KOPT-K1 (cell line): ENCODE measurements around the gene NPLOC4.
"Not testable (repeated sequence)": the region's sequence is repeated elsewhere in the genome, so short reads cannot be mapped to it uniquely, and the experiment has no call there.

Experiments used
- H3K27ac ChIP-seq: fragments of 200-600 bp; sonication (generic); 2 replicates; pipeline ENCODE4 v1.5.1; 2016; ENCODE audit warnings: antibody characterized with exemption, mild to moderate bottlenecking, low read depth, low read length; ENCODE audit not compliant: poor library complexity, severe bottlenecking
- H3K36me3 ChIP-seq: fragments of 200-600 bp; sonication (generic); 2 replicates; pipeline ENCODE4 v1.5.1; 2017; ENCODE audit warnings: antibody characterized with exemption, mild to moderate bottlenecking, low read length, moderate library complexity; ENCODE audit not compliant: insufficient read depth
- H3K9me3 ChIP-seq: fragments of 200-600 bp; sonication (generic); 2 replicates; pipeline ENCODE4 v1.5.1; 2017; ENCODE audit warnings: antibody characterized with exemption, low read length, mild to moderate bottlenecking; ENCODE audit not compliant: insufficient read depth, poor library complexity, severe bottlenecking

Gene NPLOC4

GRCh38 chr17:81591971-81592370, 44.9 kb downstream of the NPLOC4 start:
- peaks cover 96% of the 10 kb centered on the region for H3K36me3 ChIP-seq
- no peak overlapping the region for H3K27ac ChIP-seq
- H3K9me3 ChIP-seq: no peaks in the 10 kb centered on the region

- no peak overlapping the region for H3K27ac ChIP-seq
- peaks cover 96% of the 10 kb centered on the region for H3K36me3 ChIP-seq
- H3K9me3 ChIP-seq: no peaks in the 10 kb centered on the region
Observed at GRCh38 chr17:81590121-81590520, 46.8 kb downstream of the NPLOC4 start.

- H3K36me3 ChIP-seq: peaks cover 96% of the 10 kb centered on the region
- H3K27ac ChIP-seq: no peak overlapping the region
- no peaks in the 10 kb centered on the region for H3K9me3 ChIP-seq
Observed at GRCh38 chr17:81589612-81590011, 47.3 kb downstream of the NPLOC4 start.

- Histone ChIP-seq H3K27ac (no peak overlapping the region), H3K36me3 (peaks cover 97% of the 10 kb centered on the region)
Observed at GRCh38 chr17:81586096-81586495, 50.8 kb downstream of the NPLOC4 start.

GRCh38 chr17:81584771-81585170, 52.1 kb downstream of the NPLOC4 start:
- H3K27ac ChIP-seq, H3K9me3 ChIP-seq: not testable (repeated sequence)
- H3K36me3 ChIP-seq: peaks cover 96% of the 10 kb centered on the region

More at GRCh38 chr17:81586096-81586495, 50.8 kb downstream of the NPLOC4 start:
- H3K9me3 ChIP-seq: no peaks in the 10 kb centered on the region

DNA sequence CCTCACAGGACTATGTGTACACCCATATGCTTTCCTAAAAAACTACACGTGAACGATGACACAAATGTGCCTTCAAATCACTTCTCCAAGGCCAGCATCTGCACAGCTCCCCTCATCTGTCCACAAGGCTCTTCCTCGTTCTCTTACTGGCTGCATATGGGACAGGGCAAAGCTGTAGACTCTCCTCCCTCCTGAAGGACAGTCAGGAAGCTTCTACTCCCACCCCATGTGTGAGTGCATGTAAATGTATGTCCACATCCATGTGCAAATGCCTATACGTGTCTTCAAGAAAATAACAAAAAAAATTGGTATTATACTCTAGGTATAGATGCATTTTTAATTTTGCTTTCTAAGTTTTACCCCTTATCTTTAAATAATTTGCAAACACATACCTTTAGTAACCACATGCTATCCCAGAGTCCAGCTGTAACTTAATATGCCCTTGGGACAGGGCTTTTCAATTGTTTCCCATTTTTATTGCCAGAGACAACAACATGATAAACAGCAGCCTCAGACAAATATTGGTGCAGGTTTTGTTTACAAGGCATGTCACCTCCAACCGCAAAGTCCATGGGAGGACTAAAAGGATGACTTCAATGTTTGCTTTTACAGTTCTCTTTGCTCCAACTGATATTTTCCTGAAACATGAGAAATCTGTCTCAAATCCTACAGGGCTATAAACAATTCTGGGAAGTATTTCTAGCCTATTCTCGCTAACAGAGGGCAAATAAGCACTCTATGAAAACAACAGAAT, 53.1 kb downstream of the NPLOC4 start:
- Histone ChIP-seq H3K36me3 (peaks cover 96% of the 10 kb centered on the region), H3K27ac (no peak overlapping the region), H3K9me3 (no peaks in the 10 kb centered on the region)

GRCh38 chr17:81582749-81583148, 54.2 kb downstream of the NPLOC4 start:
- Histone ChIP-seq H3K27ac (no peak overlapping the region), H3K36me3 (peaks cover 96% of the 10 kb centered on the region), H3K9me3 (no peaks in the 10 kb centered on the region)

- Histone ChIP-seq H3K27ac (no peak overlapping the region), H3K9me3 (no peaks in the 10 kb centered on the region), H3K36me3 (peaks cover 98% of the 10 kb centered on the region)
Observed at GRCh38 chr17:81582341-81582740, 54.6 kb downstream of the NPLOC4 start.

DNA sequence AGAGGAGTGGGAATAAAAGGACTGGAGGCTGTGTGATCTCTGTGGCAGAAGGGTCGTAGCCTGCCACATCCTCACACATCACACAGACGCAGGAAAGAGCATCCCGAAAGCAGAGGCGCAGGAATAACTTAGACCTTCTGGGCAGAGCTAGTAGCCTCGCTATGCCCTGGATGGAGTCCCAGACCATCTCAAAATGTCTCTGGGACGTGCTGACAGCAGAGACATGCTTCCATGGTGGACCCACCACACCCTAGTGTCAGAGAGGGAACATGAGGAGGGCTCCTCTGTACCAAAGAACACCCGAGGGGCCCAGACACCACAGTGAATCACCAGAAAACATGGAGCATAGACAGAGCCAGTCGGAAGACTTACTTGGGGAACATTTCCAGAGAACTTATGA, 55.2 kb downstream of the NPLOC4 start:
- peaks cover 98% of the 10 kb centered on the region for H3K36me3 ChIP-seq

GRCh38 chr17:81580481-81580880, 56.4 kb downstream of the NPLOC4 start:
- no peak overlapping the region for H3K27ac ChIP-seq
- peaks cover 98% of the 10 kb centered on the region for H3K36me3 ChIP-seq
- no peaks in the 10 kb centered on the region for H3K9me3 ChIP-seq

More for the DNA sequence above, 55.2 kb downstream of the NPLOC4 start:
- Histone ChIP-seq H3K27ac (no peak overlapping the region), H3K9me3 (no peaks in the 10 kb centered on the region)

DNA sequence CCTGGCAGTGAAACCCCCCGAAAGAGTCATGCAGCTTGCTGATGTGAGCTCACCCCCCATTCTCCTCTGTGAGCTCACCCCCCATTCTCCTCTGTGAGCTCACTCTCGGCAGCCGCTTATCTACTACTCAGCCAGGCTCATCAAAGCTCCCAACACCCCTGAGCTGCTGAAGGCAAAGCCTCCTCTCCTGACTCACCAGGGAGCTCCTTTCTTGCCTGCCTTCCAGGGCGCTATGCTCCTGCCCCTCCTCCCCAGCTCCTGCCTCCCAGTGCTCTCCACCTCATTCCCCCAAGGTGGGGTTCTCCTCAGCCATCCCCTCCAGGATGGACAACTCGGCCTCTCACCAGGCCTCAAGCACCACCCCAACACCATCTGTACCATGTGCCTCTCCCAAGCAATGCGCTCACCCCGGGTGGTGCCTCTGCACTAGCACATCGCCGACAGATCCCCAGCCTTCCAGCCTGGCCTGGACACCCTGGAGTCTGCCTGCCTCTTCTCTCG, 57.0 kb downstream of the NPLOC4 start:
- Histone ChIP-seq H3K36me3 (peaks cover 97% of the 10 kb centered on the region), H3K27ac (no peak overlapping the region)

DNA sequence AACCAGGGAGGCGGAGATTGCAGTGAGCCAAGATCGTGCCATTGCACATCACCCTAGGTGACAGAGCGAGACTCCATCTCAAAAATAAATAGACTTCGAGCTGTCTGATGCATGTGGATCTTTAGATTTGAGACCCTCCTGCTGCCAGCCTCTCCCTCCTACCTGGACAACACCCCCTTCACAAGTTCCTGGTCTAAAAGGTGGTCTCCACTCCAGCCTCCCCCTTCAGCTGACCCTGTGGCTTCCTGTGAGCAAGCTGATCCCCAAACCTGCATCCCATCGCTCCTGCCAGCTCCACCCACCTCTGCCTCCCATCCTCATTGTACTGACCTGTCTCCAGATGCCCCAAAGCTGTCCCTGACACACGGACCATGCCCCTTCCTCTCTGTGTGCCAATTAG, 57.6 kb downstream of the NPLOC4 start:
- Histone ChIP-seq H3K9me3 (no peaks in the 10 kb centered on the region), H3K27ac (no peak overlapping the region), H3K36me3 (peaks cover 97% of the 10 kb centered on the region)

More for the DNA sequence above, 57.0 kb downstream of the NPLOC4 start:
- H3K9me3 ChIP-seq: no peaks in the 10 kb centered on the region

DNA sequence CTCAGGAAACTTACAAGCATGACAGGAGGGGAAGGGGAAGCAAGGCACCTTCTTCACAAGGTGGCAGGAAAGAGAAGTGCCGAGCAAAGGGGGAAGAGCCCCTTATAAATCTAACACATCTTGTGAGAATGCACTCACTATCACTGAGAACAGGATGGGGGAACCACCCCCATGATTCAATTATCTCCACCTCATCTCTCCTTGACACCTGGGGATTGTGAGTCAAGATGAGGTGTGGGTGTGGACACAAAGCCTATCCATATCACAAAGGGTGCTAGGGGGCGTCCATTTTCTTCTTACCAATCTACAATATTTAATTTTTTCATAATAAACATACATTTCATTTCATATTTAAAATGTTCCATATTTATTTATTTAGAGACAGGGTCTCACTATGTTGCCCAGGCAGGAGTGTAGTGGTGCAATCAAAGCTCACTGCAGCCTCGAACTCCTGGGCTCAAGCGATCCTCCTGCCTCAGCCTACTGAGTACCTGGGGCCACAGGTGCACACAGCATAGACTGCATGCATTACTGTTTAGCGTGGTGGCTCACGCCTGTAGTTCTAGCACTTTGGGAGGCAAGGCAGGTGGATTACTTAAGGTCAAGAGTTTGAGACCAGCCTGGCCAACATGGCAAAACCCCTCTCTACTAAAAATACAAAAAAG, 58.2 kb downstream of the NPLOC4 start:
- Histone ChIP-seq H3K9me3 (no peaks in the 10 kb centered on the region), H3K36me3 (peaks cover 97% of the 10 kb centered on the region), H3K27ac (no peak overlapping the region)

DNA sequence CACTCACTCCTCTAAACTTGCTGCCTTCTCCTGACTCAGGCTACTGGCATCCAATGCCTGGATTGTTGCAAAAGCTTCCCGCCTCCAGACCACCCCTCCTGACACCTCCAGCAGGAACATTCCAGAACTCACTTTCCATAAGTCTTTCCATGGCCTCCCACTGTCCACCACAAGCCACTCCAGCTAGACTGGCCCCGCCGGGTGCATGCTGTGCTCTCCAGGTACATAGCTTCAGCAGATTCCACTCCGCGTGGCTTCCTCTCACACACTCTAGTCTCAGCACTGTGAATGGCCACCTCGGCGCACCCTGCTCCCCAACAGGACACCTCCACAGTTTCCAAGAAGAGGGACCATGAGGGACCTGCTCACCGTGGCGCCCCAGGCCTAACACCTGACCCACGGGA, 58.9 kb downstream of the NPLOC4 start:
- Histone ChIP-seq H3K36me3 (peaks cover 97% of the 10 kb centered on the region), H3K27ac (no peak overlapping the region), H3K9me3 (no peaks in the 10 kb centered on the region)

- no peak overlapping the region for H3K27ac ChIP-seq
- H3K9me3 ChIP-seq: no peaks in the 10 kb centered on the region
- H3K36me3 ChIP-seq: peaks cover 97% of the 10 kb centered on the region
Observed at GRCh38 chr17:81577278-81578000, 59.5 kb downstream of the NPLOC4 start.
